NCI-H128 (cell line): ENCODE results near the gene GRIN1.

Source experiments
- DNase-seq: peaks from one replicate; lab custom pipeline; 2025; ENCODE audit not compliant: unreplicated experiment; lab: John Stamatoyannopoulos, UW

The GRIN1 gene

GRCh38 chr9:137145731-137146526, 7.0 kb downstream of the GRIN1 start:
- no peak for DNase-seq

GRCh38 chr9:137146527-137146918, 7.6 kb downstream of the GRIN1 start:
- no peak for DNase-seq

DNA sequence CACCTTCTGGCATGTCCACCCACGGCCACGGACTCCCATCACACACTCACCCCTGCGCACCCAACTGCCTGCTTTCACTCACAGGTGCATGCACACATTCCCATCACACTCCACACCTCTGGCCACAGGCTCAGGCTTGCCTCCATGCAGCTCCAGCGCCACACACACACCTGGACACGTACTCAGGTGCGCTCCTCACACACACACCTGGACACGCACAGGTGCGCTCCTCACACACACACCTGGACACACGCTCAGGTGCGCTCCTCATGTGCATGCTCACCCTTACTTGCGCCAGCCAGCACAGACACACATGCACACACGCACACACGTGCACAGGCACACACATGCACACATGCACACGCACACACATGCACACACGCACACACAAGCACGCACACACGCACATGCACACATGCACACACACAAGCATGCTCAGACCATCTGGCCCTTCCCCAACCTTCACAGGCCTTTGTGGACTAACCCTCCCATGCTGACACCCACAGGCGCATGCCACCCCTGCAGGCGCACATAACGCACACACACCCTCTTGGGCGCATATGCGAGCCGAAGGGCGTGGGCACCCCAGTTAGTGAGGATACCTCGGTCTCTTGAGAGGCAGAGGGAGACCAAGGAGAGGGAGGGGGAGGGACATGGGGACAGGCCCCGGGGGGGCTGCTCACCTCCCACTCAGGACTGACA, 8.3 kb downstream of the GRIN1 start:
- no peak for DNase-seq

DNA sequence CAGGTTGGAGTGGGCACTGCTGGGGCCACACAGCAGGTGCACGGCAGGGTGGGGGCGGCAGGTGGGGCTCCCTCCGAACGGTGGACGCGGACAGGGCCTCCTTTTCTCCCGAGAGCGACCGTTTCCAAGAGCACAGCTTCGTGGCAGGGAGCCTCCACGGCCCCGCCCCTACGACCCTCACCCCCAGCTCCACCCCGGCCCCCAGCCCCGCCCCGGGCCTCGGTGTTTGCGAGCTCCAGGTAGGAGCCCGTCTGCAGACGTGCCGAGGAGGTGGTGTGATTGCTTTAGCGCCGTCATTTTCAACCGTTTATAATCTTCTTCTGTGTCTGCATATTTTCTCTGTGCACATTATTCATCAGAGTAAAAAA, 8.8 kb downstream of the GRIN1 start:
- DNase-seq, result no peak

DNA sequence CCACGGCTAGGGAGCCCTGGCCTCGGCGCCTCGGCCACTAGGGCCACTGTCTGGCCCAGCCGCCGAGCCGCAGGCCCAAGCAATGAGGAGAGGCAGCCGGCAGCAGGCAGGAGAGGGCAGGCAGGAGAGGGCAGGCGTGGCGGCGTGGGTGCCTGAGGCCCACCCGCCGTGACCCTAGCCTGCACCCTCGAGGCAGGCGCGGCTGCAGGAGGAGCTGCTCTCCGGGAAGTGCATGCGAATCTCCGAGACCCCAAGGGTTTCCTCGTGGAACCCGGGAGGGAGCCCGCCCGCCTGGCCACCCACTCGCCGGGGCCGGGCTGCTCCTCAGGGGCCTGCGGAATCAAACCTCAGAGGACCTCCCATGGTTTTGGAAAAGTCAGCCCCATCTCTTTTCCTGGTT, 9.3 kb downstream of the GRIN1 start:
- no peak for DNase-seq

GRCh38 chr9:137148661-137149060, 9.7 kb downstream of the GRIN1 start:
- DNase-seq, result no peak

DNA sequence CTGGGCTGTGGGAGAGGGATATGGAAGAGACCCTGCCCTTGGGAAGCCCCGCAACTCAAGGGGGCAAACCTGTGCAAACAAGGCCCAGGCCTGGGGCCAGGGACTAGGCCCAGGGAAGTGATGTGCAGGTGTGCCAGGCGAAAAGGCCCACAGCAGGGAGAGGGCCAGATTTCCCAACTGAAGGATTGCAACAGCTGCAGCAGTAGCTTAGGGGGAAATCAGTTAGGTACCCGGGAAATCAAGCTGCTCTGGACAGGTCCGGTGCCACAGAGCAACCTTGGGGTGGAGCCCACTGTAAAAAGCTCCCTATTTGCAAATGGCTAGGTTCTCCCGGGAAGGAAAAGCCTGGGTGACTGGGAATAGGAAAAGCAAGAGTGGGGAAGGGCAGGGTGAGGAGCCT, 10.4 kb downstream of the GRIN1 start:
- no peak for DNase-seq

DNA sequence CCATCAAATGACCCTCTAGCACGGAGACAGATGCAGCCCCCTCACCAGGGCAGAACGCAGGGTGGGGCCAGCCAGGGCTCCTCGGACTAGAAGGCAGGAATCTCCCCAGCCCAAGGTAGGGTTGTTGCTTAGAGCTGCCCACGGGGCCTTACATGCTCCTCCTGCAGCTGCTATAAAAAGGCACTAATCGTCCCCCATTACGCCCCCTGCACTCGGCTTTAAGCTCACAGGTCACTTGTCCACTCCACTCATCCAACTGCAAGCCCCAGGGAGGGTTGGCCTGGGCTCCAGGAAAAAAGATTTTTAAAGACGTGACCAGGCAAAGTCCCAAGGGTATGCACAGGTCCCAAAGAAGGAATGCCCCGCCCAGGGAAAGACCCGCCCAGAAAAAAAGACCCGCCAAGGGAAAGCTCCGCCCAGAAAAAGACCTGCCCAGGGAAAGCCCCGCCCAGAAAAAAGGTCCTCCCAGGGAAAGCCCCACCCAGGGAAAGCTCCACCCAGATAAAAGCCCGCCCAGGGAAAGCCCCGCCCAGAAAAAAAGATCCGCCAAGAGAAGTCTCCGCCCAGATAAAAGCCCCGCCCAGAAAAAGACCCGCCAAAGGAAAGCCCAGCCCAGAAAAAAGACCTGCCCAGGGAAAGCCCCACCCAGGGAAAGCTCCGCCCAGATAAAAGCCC, 11.1 kb downstream of the GRIN1 start:
- DNase-seq, result no peak

DNA sequence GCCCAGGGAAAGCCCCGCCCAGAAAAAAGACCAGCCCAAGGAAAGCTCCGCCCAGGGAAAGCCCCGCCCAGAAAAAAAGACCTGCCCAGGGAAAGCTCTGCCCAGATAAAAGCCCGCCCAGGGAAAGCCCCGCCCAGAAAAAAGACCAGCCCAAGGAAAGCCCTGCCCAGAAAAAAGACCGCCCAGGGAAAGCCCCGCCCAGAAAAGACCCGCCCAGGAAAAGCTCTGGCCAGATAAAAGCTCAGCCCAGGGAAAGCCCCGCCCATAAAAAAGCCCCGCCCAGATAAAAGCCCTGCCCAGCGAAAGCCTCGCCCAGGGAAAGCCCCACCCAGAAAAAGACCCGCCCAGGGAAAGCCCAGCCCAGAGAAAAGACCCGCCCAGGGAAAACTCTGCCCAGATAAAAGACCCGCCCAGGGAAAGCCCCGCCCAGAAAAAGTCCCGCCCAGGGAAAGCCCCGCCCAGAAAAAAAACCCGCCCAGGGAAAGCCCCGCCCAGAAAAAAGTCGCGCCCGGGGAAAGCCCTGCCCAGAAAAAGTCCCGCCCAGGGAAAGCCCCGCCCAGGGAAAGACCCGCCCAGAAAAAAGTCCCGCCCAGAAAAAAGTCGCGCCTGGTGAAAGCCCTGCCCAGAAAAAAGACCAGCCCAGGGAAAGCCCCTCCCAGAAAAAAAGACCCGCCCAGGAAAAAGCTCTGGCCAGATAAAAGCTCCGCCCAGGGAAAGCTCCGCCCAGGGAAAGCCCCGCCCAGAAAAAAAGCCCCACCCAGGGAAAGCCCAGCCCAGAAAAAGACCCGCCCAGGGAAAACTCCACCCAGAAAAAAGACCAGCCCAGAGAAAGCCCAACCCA, 11.9 kb downstream of the GRIN1 start:
- DNase-seq, result no peak

GRCh38 chr9:137152844-137153405, 14.0 kb downstream of the GRIN1 start:
- no peak for DNase-seq

- no peak for DNase-seq
These were observed 17.8 kb downstream of the GRIN1 start for GRCh38 chr9:137156567-137157375.

- no peak for DNase-seq
These were observed 18.9 kb downstream of the GRIN1 start for GRCh38 chr9:137157618-137158415.

DNA sequence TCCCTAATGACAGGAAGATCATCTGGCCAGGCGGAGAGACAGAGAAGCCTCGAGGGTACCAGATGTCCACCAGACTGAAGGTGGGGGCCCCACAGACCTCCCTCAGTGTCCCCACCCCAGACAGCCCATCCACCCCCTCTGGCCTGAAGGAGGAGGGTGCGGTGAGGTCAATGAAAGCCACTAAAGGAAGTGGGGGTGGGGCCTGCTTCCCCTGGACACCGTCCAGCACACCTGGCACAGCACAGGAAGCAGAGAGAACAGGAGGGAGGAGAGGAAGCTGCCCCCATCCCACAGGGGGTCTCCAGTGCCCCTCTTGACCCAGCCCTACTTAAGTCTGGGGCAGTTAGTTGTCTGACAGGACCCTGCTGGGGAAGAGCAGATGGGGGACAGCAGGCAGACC, 19.7 kb downstream of the GRIN1 start:
- no peak for DNase-seq

- DNase-seq, result no peak
These were observed 20.4 kb downstream of the GRIN1 start for GRCh38 chr9:137159105-137160053.

DNA sequence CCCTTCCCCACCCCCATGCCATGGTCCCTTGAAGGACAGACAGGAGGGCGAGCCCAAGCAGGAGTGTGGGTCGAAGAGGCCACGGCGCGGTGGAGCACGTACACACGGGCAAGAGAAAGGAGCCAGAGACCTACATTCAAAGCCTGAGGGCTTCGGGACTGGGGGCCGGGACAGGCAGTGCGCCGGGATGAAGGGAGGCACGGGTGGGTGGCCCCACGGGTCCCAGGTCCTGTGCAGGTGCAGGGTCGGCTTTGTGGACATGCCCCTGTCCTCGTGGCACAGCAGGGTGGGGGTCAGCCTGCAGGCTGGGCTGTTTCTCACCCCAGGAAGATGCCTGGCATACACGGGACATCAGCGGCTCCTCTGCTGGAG, 21.1 kb downstream of the GRIN1 start:
- no peak for DNase-seq

DNA sequence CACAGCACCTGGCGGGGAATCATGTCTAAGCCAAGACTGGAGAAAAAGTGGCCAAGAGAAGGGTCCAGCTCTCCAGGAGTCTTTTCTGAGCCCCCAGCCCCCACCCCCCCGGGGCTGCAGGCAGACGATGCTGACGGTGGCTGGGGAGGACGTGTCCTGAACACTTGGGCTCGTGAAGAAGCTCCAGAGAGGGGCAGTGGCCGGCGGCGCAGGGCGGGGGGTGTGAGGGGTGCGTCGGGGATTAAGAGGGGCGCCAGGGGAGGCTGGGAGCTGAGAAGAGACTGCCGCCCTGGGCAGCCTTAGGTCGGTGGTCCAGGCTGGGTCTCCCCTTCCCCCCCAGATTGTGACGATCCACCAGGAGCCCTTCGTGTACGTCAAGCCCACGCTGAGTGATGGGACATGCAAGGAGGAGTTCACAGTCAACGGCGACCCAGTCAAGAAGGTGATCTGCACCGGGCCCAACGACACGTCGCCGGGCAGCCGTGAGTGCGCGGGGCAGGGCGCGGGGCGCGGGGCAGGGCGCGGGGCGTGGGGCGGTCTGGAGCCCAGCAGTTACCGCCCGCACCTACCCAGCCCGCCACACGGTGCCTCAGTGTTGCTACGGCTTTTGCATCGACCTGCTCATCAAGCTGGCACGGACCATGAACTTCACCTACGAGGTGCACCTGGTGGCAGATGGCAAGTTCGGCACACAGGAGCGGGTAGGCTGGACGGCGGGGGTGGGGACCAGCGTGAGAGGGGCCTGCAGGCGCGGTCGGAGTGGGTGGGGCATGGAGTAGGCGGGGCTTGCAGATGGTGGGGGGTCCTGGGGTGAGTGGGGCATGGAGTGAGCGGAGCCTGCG, 22.0 kb downstream of the GRIN1 start:
- DNase-seq, result no peak
